Erythroblast (primary cell): ENCODE results near the gene TRANK1.

Experiments used
- DNase-seq, 2 experiments: peaks; one replicate each; lab custom pipeline; 2025; lab: John Stamatoyannopoulos, UW
- GATA1 ChIP-seq: IDR thresholded peaks from 2 replicates; pipeline ENCODE4 v1.6.1; 2011; ENCODE audit warnings: low read depth, mild to moderate bottlenecking, control low read depth, low read length, moderate library complexity
- POLR2A ChIP-seq: IDR thresholded peaks from 2 replicates; pipeline ENCODE4 v1.6.1; 2011; ENCODE audit warnings: mild to moderate bottlenecking, low read length

The TRANK1 gene

DNA sequence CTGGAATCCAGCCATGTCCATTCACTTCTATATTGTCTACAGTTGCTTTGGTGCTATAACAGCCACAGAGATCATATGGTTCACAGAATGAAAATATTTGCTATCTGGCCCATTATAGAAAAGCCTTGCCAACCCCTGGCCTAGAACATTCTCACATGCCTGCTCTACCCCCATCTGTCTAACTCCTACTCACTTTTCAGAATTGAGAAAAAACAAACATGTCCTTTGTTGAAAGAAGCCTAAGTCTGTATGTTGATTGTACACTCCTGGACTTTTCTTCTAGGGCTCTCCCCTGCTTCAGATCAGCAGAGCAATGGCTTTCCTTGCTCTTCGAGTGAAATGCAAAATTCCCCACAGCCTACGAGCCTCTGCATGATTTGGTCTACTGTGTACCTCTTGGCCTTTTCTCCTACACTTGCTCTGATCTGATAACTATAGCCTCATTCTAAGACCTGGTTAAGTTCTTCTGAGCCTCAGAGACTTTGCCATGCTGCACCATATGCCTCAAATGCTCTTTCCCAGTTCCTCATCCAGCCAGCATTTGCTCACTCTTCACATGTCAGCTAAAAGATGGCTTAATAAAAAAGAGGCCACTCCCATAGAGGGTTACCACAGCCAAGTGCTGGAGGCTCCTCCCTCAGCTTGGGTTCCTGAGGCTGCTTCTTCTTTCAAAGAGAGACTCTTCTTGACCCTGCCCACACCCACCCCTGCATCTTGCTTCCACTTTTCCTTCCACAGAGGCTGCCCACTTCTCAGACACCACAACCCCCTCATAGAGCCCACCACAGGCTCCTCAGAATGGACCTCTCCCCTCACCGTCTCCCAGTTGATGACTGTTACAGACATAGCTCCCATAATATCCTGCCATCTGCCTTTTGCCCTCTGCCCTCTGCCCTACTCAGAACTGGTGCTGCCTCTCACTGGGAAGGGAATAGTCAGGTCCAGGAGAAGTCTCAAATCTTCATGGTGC, 157.6 kb downstream of the TRANK1 start:
- DNase-seq: no peak
- no peak for TF ChIP-seq POLR2A
- TF ChIP-seq GATA1: no peak

DNA sequence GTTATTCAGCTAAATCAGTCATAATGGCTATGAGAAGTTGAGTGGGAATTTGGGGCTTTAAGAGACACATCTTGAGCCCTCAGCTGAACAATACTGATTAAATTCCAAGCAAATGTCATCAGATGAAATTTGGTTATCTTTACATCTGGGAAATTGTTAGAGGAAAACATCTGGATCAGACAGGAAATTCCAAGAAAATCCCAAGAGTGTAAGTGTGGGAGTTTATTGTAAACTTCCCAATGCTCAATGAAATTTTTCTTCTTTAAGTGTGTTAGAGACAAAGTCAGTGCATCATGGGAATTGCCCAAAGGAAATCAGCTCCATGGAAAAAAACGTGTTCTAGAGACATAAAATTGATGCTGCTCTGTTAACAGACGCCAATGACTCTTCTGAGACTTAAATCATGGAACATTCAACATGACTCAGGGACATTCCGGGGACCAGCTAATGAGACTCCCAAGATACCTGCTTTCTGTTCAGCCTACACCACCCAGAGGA, 160.7 kb downstream of the TRANK1 start:
- DNase-seq: no peak
- TF ChIP-seq POLR2A: no peak
- no peak for TF ChIP-seq GATA1

DNA sequence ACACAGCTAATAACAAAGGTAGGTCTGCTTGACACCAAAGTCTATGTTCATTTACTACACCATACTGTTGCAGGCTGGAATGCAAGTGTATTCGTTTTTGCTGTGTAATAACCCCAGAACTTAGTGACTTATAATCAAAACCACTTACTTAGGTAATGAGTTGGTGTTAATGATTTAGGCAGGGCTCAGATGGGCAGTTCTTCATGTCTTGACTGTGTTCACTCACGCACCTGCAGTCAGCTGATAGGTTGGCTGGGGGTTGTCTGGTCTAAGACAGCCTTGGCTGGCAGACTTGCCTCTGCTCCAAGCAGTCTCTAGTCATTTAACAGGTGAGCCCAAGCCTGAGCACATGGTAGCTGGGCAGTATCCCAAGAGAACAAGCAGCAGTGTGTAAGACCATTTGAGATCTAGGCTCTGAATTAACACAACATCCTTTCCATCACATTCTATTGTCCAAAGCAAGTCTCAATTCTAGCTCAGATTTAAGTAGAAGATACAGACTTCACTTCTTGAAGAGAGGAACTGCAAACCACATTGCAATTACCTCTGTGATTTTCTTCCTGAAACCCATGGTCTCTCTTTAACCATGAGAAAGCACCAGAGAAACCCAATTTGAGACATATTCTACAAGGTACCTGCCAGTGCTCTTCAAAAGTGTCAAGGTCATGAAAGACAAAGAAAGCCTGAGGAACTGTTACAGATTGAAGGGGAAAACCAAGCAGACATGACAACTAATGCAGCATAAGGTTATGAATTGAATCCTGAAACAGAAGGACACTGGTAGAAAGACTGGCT, 167.2 kb downstream of the TRANK1 start:
- TF ChIP-seq POLR2A (no peak), GATA1 (no peak)

More for the DNA sequence above, 167.2 kb downstream of the TRANK1 start:
- no peak for DNase-seq
